Ishikawa (cell line): ENCODE measurements around the gene SMYD2.

Experiments
- MAX ChIP-seq: IDR thresholded peaks from 2 replicates; pipeline ENCODE4 v1.6.1; 2012
- RAD21 ChIP-seq: IDR thresholded peaks from 2 replicates; pipeline ENCODE4 v1.6.1; 2012; ENCODE audit warnings: low read depth
- REST ChIP-seq: IDR thresholded peaks from 2 replicates; pipeline ENCODE4 v1.6.1; 2012; ENCODE audit warnings: low read depth, mild to moderate bottlenecking
- TEAD4 ChIP-seq: IDR thresholded peaks from 2 replicates; pipeline ENCODE4 v1.6.1; 2012
- YY1 ChIP-seq: IDR thresholded peaks from 2 replicates; pipeline ENCODE4 v1.6.1; 2012; ENCODE audit warnings: low read depth

DNA sequence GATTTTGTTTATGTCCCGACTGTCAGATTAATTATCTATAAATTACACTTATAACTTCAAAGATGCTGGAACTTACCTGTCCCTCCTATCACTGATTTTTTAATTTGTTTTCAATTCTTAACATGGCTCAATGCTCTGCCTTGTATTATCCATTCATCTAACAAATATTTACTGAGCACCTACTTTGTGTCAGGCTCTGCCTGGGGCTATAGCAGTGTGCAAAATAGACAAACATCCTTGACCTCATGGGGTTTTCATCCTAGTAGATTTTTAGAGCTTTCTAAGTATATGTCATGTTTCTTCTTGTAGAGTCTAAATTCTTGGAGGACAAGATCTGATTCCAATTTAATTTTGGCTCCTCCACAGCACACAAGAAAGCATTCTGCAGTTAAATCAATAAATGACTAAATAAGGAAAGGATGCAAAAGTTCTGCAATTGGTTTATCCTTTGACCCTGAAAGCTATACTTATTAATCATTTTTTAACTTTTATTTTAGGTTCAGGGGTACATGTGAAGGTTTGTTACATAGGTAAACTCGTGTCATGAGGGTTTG is 10.8 kb upstream of the SMYD2 start:
- TF ChIP-seq RAD21 (no peak), REST (no peak), YY1 (no peak), MAX (no peak), TEAD4 (no peak)
